Astrocyte (in vitro differentiated cells and primary cell): ENCODE measurements around the gene SSUH2.

Experiments used
- CTCF ChIP-seq: IDR thresholded peaks from 2 replicates; pipeline ENCODE4 v1.5.1; 2011; ENCODE audit warnings: low read depth, mild to moderate bottlenecking, inconsistent platforms, low read length, moderate library complexity; ENCODE audit not compliant: insufficient read depth
- EZH2 ChIP-seq: IDR thresholded peaks from 2 replicates; pipeline ENCODE4 v1.6.1; 2012; ENCODE audit warnings: mild to moderate bottlenecking, low read length, inconsistent platforms; ENCODE audit not compliant: insufficient read depth

- TF ChIP-seq CTCF (no peak), EZH2 (no peak)
These were observed 24.4 kb upstream of the SSUH2 start for GRCh38 chr3:8669019-8669418.
